CD14-positive monocyte (primary cell): ENCODE data around the gene MED13L. TPM values are rescaled to one million over a fixed set of nuclear protein-coding genes. Genes with fewer than 3 reads are reported as not detected.

Experiments used
- DNase-seq, 3 donors: peaks; one replicate each; pipeline ENCODE4 v3.0.0-alpha.2; 2011 to 2022
- H2AFZ ChIP-seq: 2 replicates; pipeline ENCODE4 v1.6.0; 2012; ENCODE audit warnings: mild to moderate bottlenecking, low read depth, low read length, inconsistent platforms; ENCODE audit not compliant: insufficient read depth, poor library complexity, severe bottlenecking
- H3K27ac ChIP-seq, 2 donors: 1 replicate in 1 of 2; 2 replicates in 1 of 2; pipeline ENCODE4 v1.5.1; 2012 to 2013; ENCODE audit warnings: low read length in 2 of 2, control low read depth in 1 of 2, inconsistent platforms in 1 of 2, low read depth in 1 of 2, mild to moderate bottlenecking in 1 of 2
- H3K27me3 ChIP-seq, 2 donors: one replicate each; pipeline versions ENCODE4 v1.6.0 to v1.6.1; 2011 to 2013; ENCODE audit warnings: low read length in 2 of 2; ENCODE audit not compliant: control insufficient read depth in 2 of 2, insufficient read depth in 2 of 2
- H3K36me3 ChIP-seq, 2 donors: replicated peaks in 1 of 2; 1 replicate in 1 of 2; 2 replicates in 1 of 2; pipeline versions ENCODE4 v1.5.1 to v1.6.1; 2012 to 2013; ENCODE audit warnings: low read length in 2 of 2, control low read depth in 1 of 2, inconsistent platforms in 1 of 2, mild to moderate bottlenecking in 1 of 2; ENCODE audit not compliant: insufficient read depth in 2 of 2, control insufficient read depth in 1 of 2
- H3K4me1 ChIP-seq, 2 donors: 1 replicate in 1 of 2; 2 replicates in 1 of 2; pipeline versions ENCODE4 v1.5.1 to v1.6.1; 2012 to 2013; ENCODE audit warnings: low read length in 2 of 2, control low read depth in 1 of 2, inconsistent platforms in 1 of 2, mild to moderate bottlenecking in 1 of 2, moderate library complexity in 1 of 2; ENCODE audit not compliant: insufficient read depth in 2 of 2, control insufficient read depth in 1 of 2
- H3K4me2 ChIP-seq: replicated peaks from 2 replicates; pipeline ENCODE3; 2012; ENCODE audit warnings: low read length, moderate library complexity, mild to moderate bottlenecking; ENCODE audit not compliant: poor library complexity, severe bottlenecking; ENCODE audit errors: extremely low read depth
- H3K4me3 ChIP-seq, 3 experiments: fragments of 200-600 bp in 1 of 3; sonication (generic) in 1 of 3; replicated peaks in 1 of 3; 1 replicate in 2 of 3; 2 replicates in 1 of 3; pipeline ENCODE4 v1.5.1; 2011 to 2013; ENCODE audit warnings: low read length in 3 of 3, mild to moderate bottlenecking in 3 of 3, control low read depth in 2 of 3, low read depth in 2 of 3, inconsistent platforms in 1 of 3, moderate library complexity in 1 of 3
- H3K79me2 ChIP-seq: 2 replicates; pipeline ENCODE4 v1.6.0; 2012; ENCODE audit warnings: mild to moderate bottlenecking, control low read depth, inconsistent platforms, low read length, moderate library complexity; ENCODE audit not compliant: insufficient read depth
- H3K9ac ChIP-seq: 2 replicates; pipeline ENCODE4 v1.6.0; 2017; ENCODE audit warnings: low read length, mild to moderate bottlenecking; ENCODE audit not compliant: insufficient read depth, poor library complexity, severe bottlenecking
- H3K9me3 ChIP-seq, 2 donors: replicated peaks in 1 of 2; 1 replicate in 1 of 2; 2 replicates in 1 of 2; pipeline versions ENCODE4 v1.5.1 to v1.6.1; 2012 to 2013; ENCODE audit warnings: low read length in 2 of 2, control low read depth in 1 of 2; ENCODE audit not compliant: control insufficient read depth in 1 of 2, insufficient read depth in 1 of 2
- H4K20me1 ChIP-seq: 2 replicates; pipeline ENCODE4 v1.6.0; 2012; ENCODE audit warnings: mild to moderate bottlenecking, low read length, control low read depth, moderate library complexity; ENCODE audit not compliant: insufficient read depth
- H3K27ac Mint-ChIP-seq, 7 donors: one replicate each; pipeline ENCODE4 v1.8.0; 2020; ENCODE audit warnings: mild to moderate bottlenecking in 7 of 7, mixed read lengths in 7 of 7, moderate library complexity in 6 of 7, inconsistent platforms in 2 of 7
- H3K27me3 Mint-ChIP-seq, 3 donors: one replicate each; pipeline ENCODE4 v1.8.0; 2021 to 2022; ENCODE audit warnings: low read depth in 3 of 3, mild to moderate bottlenecking in 3 of 3, mixed read lengths in 3 of 3, moderate library complexity in 3 of 3, inconsistent platforms in 1 of 3
- H3K36me3 Mint-ChIP-seq, 2 donors: one replicate each; pipeline ENCODE4 v1.8.0; 2020; ENCODE audit warnings: mixed read lengths in 2 of 2, inconsistent platforms in 1 of 2, mild to moderate bottlenecking in 1 of 2
- H3K4me1 Mint-ChIP-seq: one replicate; pipeline ENCODE4 v1.8.0; 2020; ENCODE audit warnings: mild to moderate bottlenecking, mixed read lengths
- H3K4me3 Mint-ChIP-seq, 2 donors: one replicate each; pipeline ENCODE4 v1.8.0; 2020; ENCODE audit warnings: mild to moderate bottlenecking in 2 of 2, mixed read lengths in 2 of 2, moderate library complexity in 1 of 2
- H3K9me3 Mint-ChIP-seq, 7 donors: one replicate each; pipeline ENCODE4 v1.8.0; 2020 to 2022; ENCODE audit warnings: mixed read lengths in 7 of 7, mild to moderate bottlenecking in 6 of 7, moderate library complexity in 6 of 7, inconsistent platforms in 2 of 7
- WGBS: methylation state at CpG from one replicate; pipeline ENCODE4 v1.1.5; 2013; ENCODE audit warnings: missing lambda C conversion rate; ENCODE audit not compliant: insufficient coverage; 5-methylcytosine and 5-hydroxymethylcytosine counted together
- intact Hi-C, 2 donors: fragments of 100-400 bp; cut with micrococcal nuclease; formaldehyde crosslinking; loops; one replicate each; pipeline versions ENCODE4 v1.15.0 to v1.15.1; 2023
- polyA plus RNA-seq, 3 donors: library from polyadenylated mRNA; depleted of rRNA in 1 of 3; unstranded in 2 of 3; stranded (reverse) in 1 of 3; fragments of 300-500 nt in 2 of 3; fragments of >200 nt in 1 of 3; fragmentation: Illumina TruSeq in 2 of 3; gene quantifications; 1 replicate in 2 of 3; 2 replicates in 1 of 3; pipeline ENCODE4 v1.2.3, GENCODE V29; 2012 to 2021
- TF ChIP-seq, protein P1 (sequence below): fragments of 200-600 bp; IDR thresholded peaks from one replicate; pipeline ENCODE4 v1.8.0; 2022; ENCODE audit warnings: antibody characterized with exemption, mild to moderate bottlenecking

The MED13L gene
- polyA plus RNA-seq, 3 donors: 4.4 to 42.0 (median 7.5) TPM

GRCh38 chr12:116273813-116274550, 3.5 kb downstream of the MED13L start:
- H3K9ac ChIP-seq: peak overlapping the region; percentile 9
- peaks cover 0 to 1% (median 0%) of the 10 kb centered on the region in 3 donors for H3K27me3 Mint-ChIP-seq

DNA sequence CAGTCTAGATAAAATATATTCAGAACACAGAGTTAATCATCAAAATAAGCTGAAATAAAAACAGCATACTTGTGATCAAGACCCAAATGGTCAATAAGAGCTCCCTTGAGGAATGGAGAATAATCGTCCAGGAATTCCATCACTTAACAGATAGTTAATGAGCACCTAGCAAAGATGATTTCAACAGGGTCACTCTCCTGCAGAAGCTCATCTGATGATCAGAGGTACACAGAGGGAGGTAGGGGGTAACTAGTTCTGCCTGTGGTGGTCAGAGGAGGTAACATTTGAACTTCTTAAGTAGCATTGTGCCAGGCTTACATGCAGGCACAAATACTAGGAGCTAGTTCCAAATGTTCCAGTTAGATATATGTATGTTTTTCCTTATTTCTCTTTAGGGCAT, 9.5 kb downstream of the MED13L start:
- Histone ChIP-seq H3K9ac (no peak overlapping the region), H3K9me3 (no peaks in the 10 kb centered on the region), H4K20me1 (peaks cover 100% of the 10 kb centered on the region), H3K27me3 (no peaks in the 10 kb centered on the region), H2AFZ (no peak overlapping the region), H3K4me1 (peaks cover 49 to 64% of the 10 kb centered on the region in 2 donors), H3K36me3 (no peaks in the 10 kb centered on the region), H3K4me3 (no peak overlapping the region), H3K79me2 (peaks cover 100% of the 10 kb centered on the region), H3K4me2 (peak overlapping the region; percentile 7), H3K27ac (peak overlapping the region in 1 of 2 donors; percentile 59)
- intact Hi-C loops: no loop called here
- no peaks in the 10 kb centered on the region for H3K27me3 Mint-ChIP-seq
- H3K9me3 Mint-ChIP-seq: peaks cover 0 to 2% (median 0%) of the 10 kb centered on the region in 7 donors
- H3K4me1 Mint-ChIP-seq: peaks cover 30% of the 10 kb centered on the region
- H3K36me3 Mint-ChIP-seq: peaks cover 0 to 5% of the 10 kb centered on the region in 2 donors
- no peak overlapping the region for H3K27ac Mint-ChIP-seq
- no CpG with 5 or more reads among the region's 1 CpG for WGBS
- TF ChIP-seq, protein P1, sequence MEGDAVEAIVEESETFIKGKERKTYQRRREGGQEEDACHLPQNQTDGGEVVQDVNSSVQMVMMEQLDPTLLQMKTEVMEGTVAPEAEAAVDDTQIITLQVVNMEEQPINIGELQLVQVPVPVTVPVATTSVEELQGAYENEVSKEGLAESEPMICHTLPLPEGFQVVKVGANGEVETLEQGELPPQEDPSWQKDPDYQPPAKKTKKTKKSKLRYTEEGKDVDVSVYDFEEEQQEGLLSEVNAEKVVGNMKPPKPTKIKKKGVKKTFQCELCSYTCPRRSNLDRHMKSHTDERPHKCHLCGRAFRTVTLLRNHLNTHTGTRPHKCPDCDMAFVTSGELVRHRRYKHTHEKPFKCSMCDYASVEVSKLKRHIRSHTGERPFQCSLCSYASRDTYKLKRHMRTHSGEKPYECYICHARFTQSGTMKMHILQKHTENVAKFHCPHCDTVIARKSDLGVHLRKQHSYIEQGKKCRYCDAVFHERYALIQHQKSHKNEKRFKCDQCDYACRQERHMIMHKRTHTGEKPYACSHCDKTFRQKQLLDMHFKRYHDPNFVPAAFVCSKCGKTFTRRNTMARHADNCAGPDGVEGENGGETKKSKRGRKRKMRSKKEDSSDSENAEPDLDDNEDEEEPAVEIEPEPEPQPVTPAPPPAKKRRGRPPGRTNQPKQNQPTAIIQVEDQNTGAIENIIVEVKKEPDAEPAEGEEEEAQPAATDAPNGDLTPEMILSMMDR: no peak
- no peak overlapping the region for H3K4me3 Mint-ChIP-seq
- DNase-seq: no peak

More at GRCh38 chr12:116273813-116274550, 3.5 kb downstream of the MED13L start:
- Mint-ChIP-seq H3K36me3 (peaks cover 4 to 8% of the 10 kb centered on the region in 2 donors), H3K9me3 (peaks cover 0 to 2% (median 0%) of the 10 kb centered on the region in 7 donors), H3K4me3 (peak overlapping the region; percentile 93 to 99), H3K4me1 (peaks cover 58% of the 10 kb centered on the region), H3K27ac (peak overlapping the region in 2 of 7 donors; percentile 16 to 57)
- WGBS: no CpG with 5 or more reads among the region's 4 CpGs
- Histone ChIP-seq H3K4me1 (peaks cover 26 to 54% of the 10 kb centered on the region in 2 donors), H3K79me2 (peaks cover 87% of the 10 kb centered on the region), H3K4me3 (peak overlapping the region in 1 of 3 experiments; percentile 98), H3K27me3 (no peaks in the 10 kb centered on the region), H2AFZ (no peak overlapping the region), H3K4me2 (peak overlapping the region; percentile 82), H3K36me3 (no peaks in the 10 kb centered on the region), H4K20me1 (peaks cover 77% of the 10 kb centered on the region), H3K27ac (peak overlapping the region in 1 of 2 donors; percentile 2), H3K9me3 (no peaks in the 10 kb centered on the region)
- TF ChIP-seq, protein P1: peak; percentile 46
- intact Hi-C loops: loop anchor here (10.0 kb wide), 3 partner anchors 131 to 321 kb away; partner anchors contain the start of gene MAP1LC3B2 (in 1 of the 2)
- no peak for DNase-seq
